T-helper 2 cell (primary cell): Measurements from ENCODE around the gene TMEM184B.
"Not testable (repeated sequence)": the region's sequence is repeated elsewhere in the genome, so short reads cannot be mapped to it uniquely, and the experiment has no call there.

Experiments
- DNase-seq, 5 experiments: peaks; one replicate each; pipeline versions ENCODE4 v3.0.0 to v3.0.0-alpha.2; 2012 to 2022

Gene TMEM184B

DNA sequence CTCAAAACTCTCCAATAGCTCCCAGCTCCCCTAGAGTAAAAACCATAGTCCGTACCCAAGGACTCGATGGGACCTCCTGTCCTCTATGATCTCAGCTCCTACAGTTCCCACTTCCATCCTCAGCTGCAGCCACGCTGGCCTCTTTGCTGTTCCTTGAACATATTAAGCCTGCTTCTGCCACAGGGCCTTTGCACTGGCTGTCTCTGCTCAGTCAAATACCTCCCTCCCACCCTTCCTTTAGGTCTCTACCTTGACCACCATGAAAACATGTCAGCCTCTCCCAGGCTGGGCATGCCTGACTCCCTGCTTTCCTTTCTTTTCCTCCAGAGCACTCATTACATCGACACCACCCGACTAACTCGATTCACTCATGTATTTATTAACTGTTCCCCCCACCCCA is 24.5 kb downstream of the TMEM184B start:
- DNase-seq, result no peak

DNA sequence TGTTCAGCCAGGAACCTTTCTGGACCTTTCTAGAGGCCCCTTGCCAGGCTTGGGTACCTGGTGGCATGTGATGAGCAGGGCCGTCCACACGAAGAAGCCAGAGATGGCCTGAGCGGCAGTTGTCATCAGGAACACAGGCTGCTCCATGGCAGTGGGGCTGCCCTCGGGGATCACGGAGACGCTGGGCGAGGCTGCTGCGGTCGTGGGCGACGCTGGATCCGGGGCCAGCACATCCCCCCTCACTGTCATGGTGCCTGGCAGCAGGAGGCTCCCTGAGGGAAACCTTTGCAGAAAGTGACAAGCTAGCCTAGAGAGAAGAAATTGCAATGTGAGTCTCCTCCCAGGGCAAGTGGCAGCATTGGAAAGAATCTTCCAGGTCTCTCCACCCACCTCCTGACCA is 25.1 kb downstream of the TMEM184B start:
- no peak for DNase-seq

DNA sequence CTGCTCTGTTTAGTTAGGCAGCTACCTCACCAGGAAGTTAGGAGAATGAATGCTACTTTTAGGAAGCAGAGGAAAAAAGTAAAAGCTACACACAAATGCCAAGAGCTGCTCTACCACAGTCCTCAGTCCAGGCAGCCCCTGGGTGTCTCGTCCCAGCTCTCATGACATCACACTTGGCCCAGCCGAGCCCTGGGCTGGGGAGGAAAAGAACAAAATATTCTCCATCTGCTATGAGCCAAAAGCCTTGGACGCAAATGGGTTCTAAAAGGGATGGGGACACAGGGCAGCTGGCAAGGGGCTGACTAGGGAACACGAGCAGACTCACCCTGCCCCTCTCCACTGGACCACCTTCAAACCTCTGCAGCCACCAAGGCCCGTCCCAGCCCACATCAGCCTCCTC is 26.1 kb downstream of the TMEM184B start:
- DNase-seq, result no peak

DNA sequence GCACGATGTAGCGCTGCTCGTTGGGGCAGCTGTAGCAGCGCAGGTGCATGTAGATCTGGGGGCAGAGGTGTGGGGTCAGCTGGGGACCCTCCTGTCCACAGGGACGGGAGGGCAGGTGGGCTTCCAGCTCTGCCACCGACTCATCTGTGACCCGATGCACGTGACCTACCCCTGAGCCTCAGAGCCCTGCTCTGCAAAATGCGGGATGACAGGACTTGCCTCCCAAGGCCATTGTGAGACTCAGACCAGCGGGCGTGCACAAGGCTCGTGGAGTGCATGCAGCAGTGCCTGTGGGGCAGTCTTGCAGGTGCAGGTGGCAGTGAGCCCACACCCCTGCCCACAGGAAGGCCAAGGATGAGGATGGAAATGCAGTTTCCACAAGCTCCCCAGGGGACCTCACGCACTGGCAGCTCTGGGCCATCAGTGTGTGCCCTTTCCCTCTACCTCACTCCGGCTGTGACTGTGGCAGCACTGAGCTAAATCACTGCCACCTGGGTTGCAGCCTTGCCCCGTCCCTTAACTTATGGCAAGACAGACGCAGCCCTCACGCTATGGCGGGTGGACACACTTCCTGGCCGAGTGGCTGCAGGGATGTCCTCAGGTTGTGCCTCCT is 26.7 kb downstream of the TMEM184B start:
- no peak for DNase-seq

DNA sequence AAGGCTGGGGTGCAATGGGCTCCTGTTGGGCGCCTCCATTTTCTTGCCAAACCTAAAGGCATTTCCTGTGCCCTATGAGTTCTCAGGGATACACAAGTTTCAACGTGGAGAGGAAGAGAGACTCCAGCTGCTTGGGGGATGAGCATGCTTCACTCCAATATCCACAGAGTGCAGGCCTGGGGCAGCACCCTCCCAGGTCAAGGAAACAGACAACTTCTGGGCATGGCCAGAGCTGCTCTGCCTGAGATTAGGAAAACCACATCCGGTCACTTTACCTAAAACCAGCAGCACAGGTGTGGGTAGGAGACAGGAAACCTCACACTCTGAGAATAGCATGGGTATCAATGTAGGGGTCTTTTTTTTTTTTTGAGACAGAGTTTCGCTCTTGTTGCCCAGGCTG is 28.7 kb downstream of the TMEM184B start:
- DNase-seq, result no peak

DNA sequence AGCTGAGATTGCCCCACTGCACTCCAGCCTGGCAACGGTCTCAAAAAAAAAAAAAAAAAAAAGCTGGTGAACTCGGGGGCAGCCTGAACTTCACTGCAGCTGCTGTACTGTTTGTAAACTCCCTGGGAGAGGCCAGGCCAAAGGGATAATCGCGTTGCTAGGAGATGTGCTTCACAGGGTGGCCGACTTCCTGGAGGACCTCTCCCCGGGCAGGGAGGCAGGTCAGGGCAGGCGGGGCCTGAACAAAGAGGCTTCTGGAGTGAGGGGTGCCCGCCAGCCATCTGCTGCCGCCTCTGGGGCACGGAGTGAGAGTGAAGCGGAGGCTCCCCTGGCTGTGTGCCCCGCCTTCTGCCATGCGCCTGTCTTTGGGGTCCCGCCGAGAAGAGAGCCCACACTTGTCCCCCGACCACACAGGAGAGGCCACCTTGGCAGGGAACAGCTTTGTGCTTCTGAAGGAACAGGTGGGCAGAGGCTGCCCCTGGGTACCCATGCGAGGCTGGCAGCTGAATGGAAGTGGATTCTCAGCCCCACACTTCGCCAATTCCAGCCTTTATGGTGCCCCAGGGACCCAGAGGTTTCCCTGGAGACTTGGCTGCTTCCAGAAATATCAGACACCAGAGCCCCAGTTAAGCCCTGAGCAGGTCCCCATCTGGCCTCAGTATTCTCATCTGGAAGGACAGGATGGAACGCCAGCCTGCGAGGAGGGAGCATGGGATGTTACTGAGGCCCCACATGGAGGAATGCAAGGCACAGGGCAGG is 29.6 kb downstream of the TMEM184B start:
- DNase-seq, result no peak

DNA sequence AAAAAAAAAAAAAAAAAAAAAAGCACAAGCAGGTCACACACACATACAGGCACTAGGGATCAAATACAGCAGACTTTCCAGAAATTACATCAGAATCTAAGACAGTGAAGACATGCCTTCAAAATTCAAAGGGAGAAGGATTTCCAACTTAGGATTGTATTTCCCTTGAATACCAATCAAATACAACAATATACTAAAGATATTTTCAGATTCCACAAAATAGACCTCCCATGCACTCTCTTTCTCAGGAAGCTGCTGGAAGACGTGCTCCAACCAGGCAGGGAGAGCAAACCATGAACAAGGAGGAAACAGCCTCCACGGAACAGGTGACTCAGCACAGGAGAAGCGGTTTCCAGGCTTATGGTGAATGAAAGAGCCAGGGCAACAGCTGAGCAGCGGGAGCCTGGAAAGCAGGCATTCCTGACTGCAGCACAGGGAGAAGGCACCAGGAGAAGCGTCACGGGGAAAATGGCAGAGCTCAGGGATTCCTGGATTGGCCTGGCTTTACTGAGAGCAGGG is 32.0 kb downstream of the TMEM184B start:
- no peak for DNase-seq

DNA sequence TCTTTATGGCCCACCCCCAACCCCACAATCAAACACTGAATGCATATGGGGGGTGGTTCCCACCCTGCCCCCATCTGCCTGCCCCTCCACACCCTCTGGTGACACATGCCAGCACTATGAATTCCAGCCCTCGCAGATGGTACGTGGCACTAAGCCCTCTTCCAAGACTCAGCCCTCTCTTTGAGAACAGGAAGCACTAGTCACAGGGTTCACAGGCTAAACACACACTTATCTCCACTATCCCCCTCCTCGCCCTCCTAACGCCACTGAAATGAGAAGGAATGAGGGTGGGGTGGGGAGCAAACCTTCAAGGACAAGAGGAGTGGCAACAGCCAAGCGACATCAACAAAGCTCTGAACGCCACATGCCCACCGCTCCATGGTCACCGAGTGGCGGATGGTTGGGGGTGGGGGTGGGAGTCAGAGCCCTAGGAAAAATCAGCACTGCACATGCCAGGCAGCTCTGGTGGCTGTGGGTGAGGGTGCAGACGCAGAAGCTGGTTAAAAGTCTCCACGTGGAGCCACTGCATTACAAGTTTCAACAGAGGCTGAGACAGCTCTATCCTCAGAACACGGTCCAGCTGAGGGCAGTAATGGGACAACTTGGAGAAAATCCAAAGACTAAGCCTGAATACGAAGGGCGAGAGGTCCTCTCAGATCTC is 33.6 kb downstream of the TMEM184B start:
- no peak for DNase-seq

DNA sequence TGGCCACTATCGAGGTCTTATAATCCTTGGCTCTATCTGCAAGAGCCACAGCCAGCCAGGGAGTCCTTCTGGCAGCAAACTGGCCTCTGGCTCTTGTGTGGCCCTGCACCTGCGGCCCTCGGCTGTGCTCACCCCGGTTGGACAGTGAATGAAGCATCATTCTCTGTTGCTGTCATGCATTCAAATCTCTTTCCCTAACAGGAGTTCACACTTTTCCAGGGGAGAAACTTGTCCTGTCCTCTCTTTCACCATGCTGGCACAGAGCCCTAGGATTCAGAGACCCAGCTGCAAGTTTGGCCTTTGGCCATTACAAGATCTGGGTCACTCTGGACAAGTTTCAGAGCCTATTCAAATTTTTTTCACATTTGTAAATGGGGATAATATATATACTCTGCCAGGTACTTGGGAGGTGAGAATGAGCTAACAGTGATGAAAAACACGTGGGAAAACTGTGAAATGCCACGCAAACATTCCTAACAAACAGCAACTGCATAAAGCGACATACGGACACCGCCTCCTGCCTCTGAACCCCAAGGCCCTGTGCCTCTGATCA is 34.2 kb downstream of the TMEM184B start:
- no peak for DNase-seq

DNA sequence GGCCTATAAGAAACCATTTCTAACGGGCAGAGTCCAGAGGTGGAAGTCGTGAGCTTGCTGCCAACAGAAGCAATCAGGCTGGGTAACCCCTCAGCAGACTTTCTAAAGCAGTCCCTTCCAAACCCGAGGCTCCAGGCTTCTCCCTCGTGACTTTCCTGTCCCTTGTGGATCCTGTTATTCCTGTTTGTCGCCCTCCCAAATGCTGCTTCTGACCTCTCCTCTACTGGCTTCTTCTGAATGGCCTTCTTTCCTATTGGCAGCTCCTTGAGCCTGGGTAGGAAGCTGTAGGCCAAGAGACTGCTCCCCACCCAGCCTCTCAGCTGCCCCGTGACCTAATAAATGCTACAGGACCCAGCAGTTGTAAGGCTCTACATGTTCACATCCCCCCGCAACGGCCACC is 36.0 kb downstream of the TMEM184B start:
- no peak for DNase-seq

DNA sequence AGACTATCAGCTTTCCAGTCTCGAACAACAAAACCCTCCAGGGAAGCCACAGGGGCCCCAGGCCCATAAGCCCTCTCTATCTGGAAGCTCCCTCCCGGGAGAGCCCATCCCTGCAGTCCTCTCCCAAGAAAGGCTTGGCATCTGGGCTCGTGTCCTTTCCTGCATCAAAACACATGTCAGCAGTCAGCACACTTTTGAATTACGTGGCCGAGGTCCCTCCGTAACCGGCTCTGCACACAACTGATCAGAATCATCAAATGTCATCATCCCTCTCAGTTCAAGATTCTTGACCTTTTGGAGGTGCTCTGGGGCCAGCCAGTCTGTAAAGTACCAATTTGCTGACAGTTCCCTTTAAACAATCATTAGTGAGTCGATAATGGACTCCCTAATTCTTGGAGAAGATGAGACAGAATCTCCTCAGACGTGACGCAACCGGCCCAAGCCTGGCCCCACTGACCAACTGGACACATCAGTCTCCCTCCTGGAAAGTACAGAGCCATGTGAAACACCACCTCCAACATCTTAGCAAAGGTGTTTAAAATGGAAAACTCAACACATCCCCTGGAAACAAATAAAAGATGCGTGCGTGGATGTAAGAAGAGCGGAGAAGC is 37.5 kb downstream of the TMEM184B start:
- DNase-seq, result no peak

DNA sequence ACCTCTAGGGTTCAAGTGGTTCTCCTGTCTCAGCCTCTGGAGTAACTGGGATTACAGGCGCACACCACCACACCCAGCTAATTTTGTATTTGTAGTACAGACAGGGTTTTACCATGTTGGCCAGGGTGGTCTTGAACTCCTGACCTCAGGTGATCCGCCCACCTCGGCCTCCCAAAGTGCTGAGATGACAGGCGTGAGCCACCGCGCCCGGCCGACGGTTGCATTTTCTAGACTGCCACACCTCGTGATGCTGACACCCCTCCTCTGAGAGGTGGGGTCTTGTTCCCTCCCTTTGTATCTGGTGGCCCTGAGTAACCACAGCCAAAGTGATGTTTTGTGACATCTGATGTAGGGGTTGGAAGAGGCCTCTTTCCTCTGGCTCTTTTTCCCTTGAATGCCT is 39.0 kb downstream of the TMEM184B start:
- DNase-seq, result not testable (repeated sequence)

DNA sequence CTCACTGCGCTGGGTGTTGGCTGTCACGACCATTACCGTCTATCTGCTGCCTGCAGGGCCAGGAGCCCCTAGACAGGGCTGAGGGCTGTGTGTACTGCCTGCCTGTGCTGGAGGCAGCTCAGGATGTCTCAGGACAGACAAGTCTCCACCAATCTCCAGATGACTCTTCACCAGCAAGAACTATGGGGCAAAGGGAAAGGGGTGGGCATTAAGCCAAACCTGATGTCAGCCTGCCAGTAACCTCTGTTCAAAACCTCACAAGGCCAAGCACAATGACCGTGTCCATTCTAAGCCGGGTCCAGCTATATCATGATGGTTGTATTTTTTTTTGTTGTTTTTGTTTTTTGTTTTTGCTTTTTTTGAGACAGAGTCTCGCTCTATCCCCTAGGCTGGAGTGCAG is 39.4 kb downstream of the TMEM184B start:
- DNase-seq, result no peak

DNA sequence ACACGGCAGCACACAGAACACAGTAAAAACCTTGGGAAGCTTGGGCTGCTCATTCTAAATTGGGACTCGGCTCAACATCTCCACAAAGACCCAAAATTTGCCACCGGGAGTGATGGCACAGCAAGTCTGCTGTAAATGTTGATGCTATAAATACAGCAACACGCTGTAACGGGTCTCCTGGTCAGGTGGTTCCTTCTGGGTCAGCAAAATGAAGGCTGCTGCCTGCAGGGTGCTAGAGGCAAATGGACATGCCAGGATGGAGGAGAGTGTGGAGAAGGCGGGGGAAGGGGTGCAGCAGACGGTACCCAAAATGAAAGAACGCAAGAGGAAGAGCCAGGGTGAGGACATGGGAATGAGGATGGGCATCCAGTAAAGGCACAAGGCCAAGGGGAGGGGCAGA is 40.6 kb downstream of the TMEM184B start:
- DNase-seq, result no peak

DNA sequence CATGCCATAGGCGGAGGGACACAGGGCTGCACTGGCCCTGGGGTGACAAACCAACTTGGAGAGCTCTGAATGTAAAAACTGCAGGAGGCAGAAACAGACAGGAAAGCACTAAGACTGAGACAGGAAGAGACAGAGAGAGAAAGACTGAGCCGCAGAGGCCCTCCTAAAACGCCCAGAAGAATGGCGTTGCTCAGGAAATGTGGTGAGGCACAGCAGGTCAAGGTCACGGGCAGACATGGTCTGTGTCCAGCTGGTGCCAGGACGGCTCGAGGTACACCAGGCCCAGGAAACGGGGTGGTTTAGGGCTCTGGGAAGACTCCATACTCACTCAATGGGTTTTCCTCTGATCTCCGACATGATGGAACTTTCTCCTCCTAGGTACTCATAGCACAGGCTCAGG is 41.9 kb downstream of the TMEM184B start:
- DNase-seq, result no peak

DNA sequence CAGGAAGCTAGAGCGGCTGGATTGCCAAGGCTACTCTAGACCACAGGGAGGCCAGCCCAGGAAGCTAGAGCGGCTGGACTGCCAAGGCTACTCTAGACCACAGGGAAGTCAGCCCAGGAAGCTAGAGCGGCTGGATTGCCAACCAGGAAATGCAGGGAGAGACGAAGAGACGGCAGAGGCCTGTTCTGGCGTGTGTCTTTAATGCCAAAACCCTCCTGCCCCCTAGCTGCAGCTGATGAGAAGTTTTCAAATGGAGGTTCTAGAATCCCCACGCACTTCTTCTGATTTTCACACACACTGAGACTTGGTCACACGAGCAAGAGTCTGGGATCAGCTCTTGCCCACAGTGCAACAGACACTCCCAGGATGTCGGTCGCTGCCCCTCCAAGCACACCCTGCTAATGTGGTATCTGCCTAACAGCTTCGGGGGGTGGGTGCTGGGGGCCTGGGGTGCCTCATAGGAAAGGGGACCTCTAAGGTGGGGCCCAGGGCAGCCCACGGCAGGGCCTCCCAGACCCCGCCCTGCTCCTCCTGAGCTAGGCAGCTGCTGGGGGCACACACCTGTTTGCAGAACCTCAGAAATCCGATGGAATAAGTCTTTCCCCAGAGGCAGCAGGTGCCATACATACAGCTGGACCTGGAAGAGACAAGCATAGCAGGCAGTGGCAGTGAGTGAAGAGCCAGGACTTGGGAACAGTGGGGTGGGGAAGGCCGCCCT is 42.5 kb downstream of the TMEM184B start:
- DNase-seq, result peak in 3 of 5 experiments; percentile 10 to 64 (median 27)

DNA sequence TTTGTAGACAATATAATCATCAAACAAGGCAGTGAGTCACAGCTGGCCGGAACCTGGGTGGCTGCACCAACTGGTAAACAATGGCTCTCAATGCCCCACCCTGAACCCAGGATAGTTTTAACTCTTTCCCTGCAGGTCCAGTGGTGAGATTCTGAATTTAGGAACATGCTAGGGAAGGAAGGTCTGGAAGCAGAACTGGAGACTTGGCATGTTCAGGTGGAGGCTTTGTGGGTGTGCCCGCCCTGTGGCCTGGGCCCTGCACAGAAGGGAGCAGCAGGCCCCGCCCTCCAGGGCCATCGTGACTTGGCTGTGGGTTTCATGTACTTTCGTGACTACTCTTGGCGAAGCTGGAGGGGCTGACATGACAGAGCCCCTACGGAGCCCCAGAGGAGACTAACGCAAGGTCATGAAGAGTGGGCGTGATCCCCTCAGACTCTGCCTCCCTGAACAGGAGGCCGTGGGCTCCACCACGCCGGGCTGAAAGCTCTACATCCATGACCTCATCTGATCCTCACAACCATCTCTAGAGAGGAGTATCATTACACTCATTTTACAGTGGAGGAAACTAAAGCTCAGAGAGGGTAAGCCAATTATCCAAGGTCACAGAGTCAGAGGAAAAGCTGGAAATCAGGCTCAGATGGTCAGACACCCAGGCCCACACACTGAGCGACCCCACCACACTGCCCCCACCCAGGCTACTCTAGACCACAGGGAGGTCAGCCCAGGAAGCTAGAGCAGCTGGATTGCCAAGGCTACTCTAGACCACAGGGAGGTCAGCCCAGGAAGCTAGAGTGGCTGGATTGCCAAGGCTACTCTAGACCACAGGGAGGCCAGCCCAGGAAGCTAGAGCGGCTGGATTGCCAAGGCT is 43.7 kb downstream of the TMEM184B start:
- DNase-seq, result peak in 1 of 5 experiments; percentile 18

DNA sequence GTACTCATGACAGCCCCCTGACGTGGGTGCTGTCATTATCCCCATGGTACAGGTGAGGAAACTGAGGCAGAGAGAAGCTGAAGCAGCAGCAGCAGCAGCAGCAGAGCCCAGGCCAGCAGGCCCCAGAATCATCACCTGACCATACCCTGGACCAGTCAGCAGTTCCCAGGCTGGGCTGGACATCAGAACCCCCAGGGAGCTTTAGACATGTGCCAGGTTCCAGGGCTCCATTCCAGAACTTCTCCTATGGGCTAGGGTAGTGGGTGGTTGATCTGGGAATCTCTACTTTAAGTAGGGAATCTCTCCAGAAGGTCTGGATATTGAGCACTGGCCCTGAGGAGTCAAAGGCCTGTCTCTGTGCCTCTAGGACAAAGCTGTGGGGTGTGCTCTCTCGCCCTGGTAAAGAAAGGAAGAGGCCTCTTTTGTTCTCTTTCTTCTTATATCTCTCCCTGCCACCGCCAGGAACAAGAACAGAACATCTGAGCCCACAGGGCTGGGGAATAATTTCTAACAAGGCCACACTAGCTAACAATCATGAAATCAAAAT is 44.4 kb downstream of the TMEM184B start:
- no peak for DNase-seq

DNA sequence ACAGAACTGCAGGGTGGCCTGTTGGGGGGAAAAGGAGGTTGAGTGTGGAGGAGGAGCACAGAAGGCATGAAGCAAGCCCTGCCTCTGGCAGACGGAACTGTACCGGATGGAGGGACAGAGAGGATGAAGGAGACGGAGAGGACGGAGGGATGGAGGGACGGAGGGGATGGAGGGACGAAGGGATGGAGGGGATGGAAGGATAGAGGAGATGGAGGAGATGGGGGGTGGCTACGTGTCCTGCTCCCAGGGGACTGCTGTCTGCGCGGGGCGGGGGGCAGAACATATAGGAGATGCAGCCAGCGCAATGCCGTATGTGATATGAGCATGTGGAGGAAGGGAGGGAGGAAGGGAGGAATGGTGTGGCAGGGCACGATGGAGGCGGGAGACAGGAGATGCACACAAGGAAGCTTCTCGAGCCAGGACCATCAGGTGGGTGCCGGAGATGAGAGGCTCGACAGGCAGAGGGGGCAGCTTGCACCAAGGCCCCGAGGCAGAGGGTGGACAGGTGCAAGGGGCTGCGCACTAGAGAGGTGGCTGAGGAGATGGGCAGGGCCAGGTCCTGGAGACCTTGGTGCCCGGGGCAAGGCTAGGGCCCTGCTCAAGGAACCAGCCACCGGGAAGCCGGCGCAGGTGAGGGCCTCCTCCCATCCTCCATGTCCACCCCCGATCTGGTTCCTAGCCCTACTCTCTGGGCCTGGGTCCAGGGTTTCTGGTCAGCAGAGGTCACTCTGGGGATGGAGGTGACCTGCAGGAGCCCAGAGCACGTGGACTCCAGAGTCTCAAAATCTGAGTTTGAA is 45.8 kb downstream of the TMEM184B start:
- DNase-seq, result no peak

DNA sequence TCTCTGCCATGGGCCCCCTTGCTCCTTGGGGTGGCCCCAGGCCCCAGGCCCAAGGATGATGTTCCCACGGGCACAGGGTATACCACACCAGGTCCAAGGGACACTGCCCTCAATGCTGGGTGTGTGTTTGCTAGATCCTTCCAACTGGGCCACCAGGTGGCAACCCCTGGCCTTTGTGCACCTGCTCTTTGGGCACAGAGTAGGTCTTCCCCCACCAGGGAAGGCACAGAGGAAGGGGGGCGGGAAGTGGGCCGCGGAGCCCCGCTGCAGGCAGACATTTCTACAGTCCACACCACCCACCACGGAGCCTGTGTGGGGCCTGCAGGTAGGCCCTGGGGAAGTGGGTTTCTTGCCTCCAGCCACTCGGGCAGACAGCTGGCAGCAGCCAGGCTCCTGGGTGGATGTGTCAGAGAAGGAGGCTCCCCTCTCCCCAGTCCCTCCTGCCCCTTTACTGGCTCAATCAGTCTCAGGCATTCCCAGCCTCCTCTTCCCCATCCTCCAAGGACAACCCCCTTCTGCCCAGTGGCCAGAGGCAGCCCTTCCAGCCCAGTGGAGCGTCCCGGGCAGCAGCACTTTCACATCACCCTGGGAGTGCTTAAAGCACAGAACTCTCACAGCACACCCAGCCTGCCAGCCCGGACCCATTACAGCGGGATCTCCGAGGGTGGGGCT is 49.4 kb downstream of the TMEM184B start:
- no peak for DNase-seq
